Activated T-helper 1 cell treated with anti-CD3 and anti-CD28 coated beads, Interleukin-12 subunit alpha, Interleukin-12 subunit beta, Interleukin-2, Interleukin-4 antibody, amounts not matched to agents 30 ng/mL and 10 ng/mL and 1 ng/mL, durations not matched to agents 14 hours and 24 hours and 36 hours (primary cell): ENCODE data around the gene FTO. TPM values are rescaled to one million over a fixed set of nuclear protein-coding genes. Genes with fewer than 3 reads are reported as not detected.

Source experiments
- DNase-seq: peaks from one replicate; pipeline ENCODE4 v3.0.0; 2021; ENCODE audit warnings: low spot score
- H3K27ac Mint-ChIP-seq: one replicate; pipeline ENCODE4 v1.8.0; 2021; ENCODE audit warnings: mild to moderate bottlenecking, mixed read lengths
- H3K27me3 Mint-ChIP-seq: one replicate; pipeline ENCODE4 v1.8.0; 2022; ENCODE audit warnings: mild to moderate bottlenecking, moderate library complexity, mixed read lengths; ENCODE audit not compliant: insufficient read depth
- H3K36me3 Mint-ChIP-seq: one replicate; pipeline ENCODE4 v1.8.0; 2021; ENCODE audit warnings: low read depth, mixed read lengths
- H3K4me1 Mint-ChIP-seq: one replicate; pipeline ENCODE4 v1.8.0; 2021; ENCODE audit warnings: low read depth, mixed read lengths
- H3K4me3 Mint-ChIP-seq: one replicate; pipeline ENCODE4 v1.8.0; 2021; ENCODE audit warnings: mild to moderate bottlenecking, moderate library complexity, mixed read lengths
- H3K9me3 Mint-ChIP-seq: one replicate; pipeline ENCODE4 v1.8.0; 2021; ENCODE audit warnings: mixed read lengths
- intact Hi-C: fragments of 100-400 bp; cut with micrococcal nuclease; formaldehyde crosslinking; loops from one replicate; pipeline ENCODE4 v1.15.1; 2024
- total RNA-seq: library from RNA; stranded (reverse); gene quantifications from 2 replicates; pipeline ENCODE4 v1.2.3, GENCODE V29; 2022

FTO gene
- total RNA-seq, 1 donor from 2014 or later, result 56.4 TPM

GRCh38 chr16:53974484-53975080 lies 270.6 kb downstream of the FTO start:
- H3K4me3 Mint-ChIP-seq, result no peak overlapping the region
- H3K27ac Mint-ChIP-seq, result no peak overlapping the region
- H3K27me3 Mint-ChIP-seq, result peaks cover 2% of the 10 kb centered on the region
- H3K4me1 Mint-ChIP-seq, result no peaks in the 10 kb centered on the region
- H3K9me3 Mint-ChIP-seq, result no peaks in the 10 kb centered on the region
- no peak for DNase-seq
- intact Hi-C loops, result no loop called here
- no peaks in the 10 kb centered on the region for H3K36me3 Mint-ChIP-seq

GRCh38 chr16:53980675-53981074 lies 276.7 kb downstream of the FTO start:
- DNase-seq, result no peak
- Mint-ChIP-seq H3K9me3 (no peaks in the 10 kb centered on the region), H3K4me3 (no peak overlapping the region), H3K4me1 (no peaks in the 10 kb centered on the region), H3K27ac (no peak overlapping the region), H3K36me3 (no peaks in the 10 kb centered on the region), H3K27me3 (peaks cover 2% of the 10 kb centered on the region)
- intact Hi-C loops, result no loop called here

GRCh38 chr16:53982631-53983042 lies 278.7 kb downstream of the FTO start:
- no peak overlapping the region for H3K27ac Mint-ChIP-seq
- no peaks in the 10 kb centered on the region for H3K27me3 Mint-ChIP-seq
- intact Hi-C loops, result no loop called here
- H3K4me1 Mint-ChIP-seq, result no peaks in the 10 kb centered on the region
- H3K9me3 Mint-ChIP-seq, result no peaks in the 10 kb centered on the region
- H3K36me3 Mint-ChIP-seq, result no peaks in the 10 kb centered on the region
- H3K4me3 Mint-ChIP-seq, result no peak overlapping the region
- DNase-seq, result no peak

GRCh38 chr16:53984936-53985335 lies 281.0 kb downstream of the FTO start:
- Mint-ChIP-seq H3K27ac (no peak overlapping the region), H3K27me3 (no peaks in the 10 kb centered on the region), H3K9me3 (no peaks in the 10 kb centered on the region), H3K4me3 (no peak overlapping the region), H3K36me3 (no peaks in the 10 kb centered on the region), H3K4me1 (no peaks in the 10 kb centered on the region)
- intact Hi-C loops, result no loop called here
- no peak for DNase-seq

- Mint-ChIP-seq H3K36me3 (no peaks in the 10 kb centered on the region), H3K9me3 (no peaks in the 10 kb centered on the region), H3K4me1 (peaks cover 1% of the 10 kb centered on the region), H3K27me3 (no peaks in the 10 kb centered on the region), H3K27ac (no peak overlapping the region), H3K4me3 (no peak overlapping the region)
- intact Hi-C loops, result no loop called here
- no peak for DNase-seq
These were observed 281.9 kb downstream of the FTO start for GRCh38 chr16:53985861-53986260.

- Mint-ChIP-seq H3K36me3 (no peaks in the 10 kb centered on the region), H3K27ac (no peak overlapping the region), H3K9me3 (no peaks in the 10 kb centered on the region), H3K4me3 (no peak overlapping the region), H3K27me3 (no peaks in the 10 kb centered on the region), H3K4me1 (peaks cover 11% of the 10 kb centered on the region)
- DNase-seq, result no peak
- intact Hi-C loops, result no loop called here
These were observed 282.8 kb downstream of the FTO start for GRCh38 chr16:53986793-53987192.

- H3K36me3 Mint-ChIP-seq, result no peaks in the 10 kb centered on the region
These were observed 284.2 kb downstream of the FTO start for GRCh38 chr16:53988136-53988535.

GRCh38 chr16:53989597-53989996 lies 285.6 kb downstream of the FTO start:
- H3K27me3 Mint-ChIP-seq, result no peaks in the 10 kb centered on the region

More at GRCh38 chr16:53988136-53988535, 284.2 kb downstream of the FTO start:
- Mint-ChIP-seq H3K27me3 (no peaks in the 10 kb centered on the region), H3K4me1 (peaks cover 20% of the 10 kb centered on the region), H3K4me3 (no peak overlapping the region), H3K27ac (no peak overlapping the region), H3K9me3 (no peaks in the 10 kb centered on the region)
- intact Hi-C loops, result no loop called here
- DNase-seq, result no peak

GRCh38 chr16:53991754-53992378 lies 287.9 kb downstream of the FTO start:
- DNase-seq, result no peak
- intact Hi-C loops, result no loop called here
- H3K4me1 Mint-ChIP-seq, result peaks cover 20% of the 10 kb centered on the region
- H3K4me3 Mint-ChIP-seq, result no peak overlapping the region
- H3K36me3 Mint-ChIP-seq, result no peaks in the 10 kb centered on the region
- H3K9me3 Mint-ChIP-seq, result no peaks in the 10 kb centered on the region
- no peaks in the 10 kb centered on the region for H3K27me3 Mint-ChIP-seq
- peak overlapping the region; percentile 37 for H3K27ac Mint-ChIP-seq

More at GRCh38 chr16:53989597-53989996, 285.6 kb downstream of the FTO start:
- H3K4me3 Mint-ChIP-seq, result no peak overlapping the region
- DNase-seq, result no peak
- peaks cover 20% of the 10 kb centered on the region for H3K4me1 Mint-ChIP-seq
- no peak overlapping the region for H3K27ac Mint-ChIP-seq
- intact Hi-C loops, result no loop called here
- no peaks in the 10 kb centered on the region for H3K9me3 Mint-ChIP-seq
- H3K36me3 Mint-ChIP-seq, result no peaks in the 10 kb centered on the region

- Mint-ChIP-seq H3K27me3 (no peaks in the 10 kb centered on the region), H3K9me3 (no peaks in the 10 kb centered on the region), H3K27ac (no peak overlapping the region), H3K36me3 (no peaks in the 10 kb centered on the region), H3K4me3 (no peak overlapping the region), H3K4me1 (peaks cover 20% of the 10 kb centered on the region)
- no peak for DNase-seq
- intact Hi-C loops, result no loop called here
These were observed 291.4 kb downstream of the FTO start for GRCh38 chr16:53995378-53995777.

- DNase-seq, result no peak
- Mint-ChIP-seq H3K27ac (no peak overlapping the region), H3K9me3 (no peaks in the 10 kb centered on the region), H3K4me1 (peaks cover 8% of the 10 kb centered on the region), H3K27me3 (no peaks in the 10 kb centered on the region), H3K4me3 (no peak overlapping the region), H3K36me3 (no peaks in the 10 kb centered on the region)
- intact Hi-C loops, result no loop called here
These were observed 293.0 kb downstream of the FTO start for GRCh38 chr16:53996961-53997360.

GRCh38 chr16:53998024-53998810 lies 294.3 kb downstream of the FTO start:
- Mint-ChIP-seq H3K27ac (no peak overlapping the region), H3K36me3 (no peaks in the 10 kb centered on the region), H3K9me3 (no peaks in the 10 kb centered on the region), H3K4me1 (no peaks in the 10 kb centered on the region), H3K4me3 (no peak overlapping the region), H3K27me3 (no peaks in the 10 kb centered on the region)
- no peak for DNase-seq
- intact Hi-C loops, result no loop called here

- Mint-ChIP-seq H3K9me3 (no peaks in the 10 kb centered on the region), H3K27ac (no peak overlapping the region)
These were observed 295.1 kb downstream of the FTO start for GRCh38 chr16:53998966-53999522.

More at GRCh38 chr16:53998966-53999522, 295.1 kb downstream of the FTO start:
- Mint-ChIP-seq H3K36me3 (no peaks in the 10 kb centered on the region), H3K4me3 (no peak overlapping the region), H3K27me3 (no peaks in the 10 kb centered on the region), H3K4me1 (no peaks in the 10 kb centered on the region)
- intact Hi-C loops, result no loop called here
- DNase-seq, result no peak
